ENCODE data around the gene CFAP299.
A peak's percentile ranks its signal among the peaks of the same experiment; 100 is the strongest.

The CFAP299 gene

GRCh38 chr4:80840396-80840795 is 504.9 kb downstream of the CFAP299 start:
- DNase-seq = peak; percentile 0

- DNase-seq = no peak
These were observed 506.2 kb downstream of the CFAP299 start for GRCh38 chr4:80841587-80842281.

- no peak for DNase-seq
These were observed 510.7 kb downstream of the CFAP299 start for GRCh38 chr4:80846210-80846609.

- DNase-seq = no peak
These were observed 516.5 kb downstream of the CFAP299 start for GRCh38 chr4:80852061-80852460.

DNA sequence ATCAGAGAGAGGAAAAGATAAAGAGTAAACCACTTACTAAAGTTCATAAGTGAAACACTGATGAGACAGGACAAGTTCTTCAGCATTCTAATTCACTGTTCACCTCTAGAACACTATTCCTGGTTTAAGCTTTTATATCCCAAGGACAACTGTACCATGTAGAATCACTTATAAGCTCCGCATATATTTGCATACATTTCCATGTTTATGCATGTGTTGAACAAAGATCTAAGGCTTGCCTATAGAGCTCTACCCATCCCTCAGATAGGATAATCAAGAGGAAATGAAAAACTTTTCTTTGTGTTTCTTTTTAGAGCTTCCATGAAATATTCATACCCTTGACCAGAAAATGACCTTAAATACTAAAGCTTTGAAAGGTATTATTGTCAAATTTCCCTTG is 538.0 kb downstream of the CFAP299 start:
- DNase-seq = no peak

- no peak for DNase-seq
These were observed 539.4 kb downstream of the CFAP299 start for GRCh38 chr4:80874979-80875378.

GRCh38 chr4:80875642-80876041 is 540.1 kb downstream of the CFAP299 start:
- no peak for DNase-seq

GRCh38 chr4:80876810-80877209 is 541.3 kb downstream of the CFAP299 start:
- peak; percentile 28 for DNase-seq

- DNase-seq = no peak
These were observed 542.7 kb downstream of the CFAP299 start for GRCh38 chr4:80878218-80878617.

- DNase-seq = no peak
These were observed 562.2 kb downstream of the CFAP299 start for GRCh38 chr4:80897537-80898303.

- DNase-seq = no peak
These were observed 565.4 kb downstream of the CFAP299 start for GRCh38 chr4:80900908-80901307.

DNA sequence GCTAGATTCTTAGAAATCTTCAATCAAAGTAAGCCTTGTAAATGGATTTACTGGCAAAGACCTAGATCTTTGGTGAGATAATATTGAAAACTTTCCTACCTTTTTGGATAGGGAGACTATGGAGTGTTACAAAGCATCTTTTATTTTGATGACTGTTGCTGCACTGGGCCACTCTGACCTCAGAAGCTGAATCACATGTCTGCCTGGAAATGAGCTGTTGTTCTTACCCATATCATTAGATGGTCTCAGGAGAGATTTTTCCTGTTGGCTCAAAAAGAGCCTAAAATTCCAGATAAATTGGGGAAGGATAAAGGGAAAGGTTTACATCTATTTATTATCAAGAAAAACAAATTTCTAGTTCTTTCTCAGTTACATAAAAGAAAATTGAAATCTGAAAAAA is 567.5 kb downstream of the CFAP299 start:
- no peak for DNase-seq

GRCh38 chr4:80909938-80910337 is 574.4 kb downstream of the CFAP299 start:
- DNase-seq = no peak

GRCh38 chr4:80911458-80911857 is 575.9 kb downstream of the CFAP299 start:
- no peak for DNase-seq

- DNase-seq = no peak
These were observed 576.8 kb downstream of the CFAP299 start for GRCh38 chr4:80912350-80912749.

- no peak for DNase-seq
These were observed 577.9 kb downstream of the CFAP299 start for GRCh38 chr4:80913381-80913780.

GRCh38 chr4:80916770-80917169 is 581.2 kb downstream of the CFAP299 start:
- no peak for DNase-seq

DNA sequence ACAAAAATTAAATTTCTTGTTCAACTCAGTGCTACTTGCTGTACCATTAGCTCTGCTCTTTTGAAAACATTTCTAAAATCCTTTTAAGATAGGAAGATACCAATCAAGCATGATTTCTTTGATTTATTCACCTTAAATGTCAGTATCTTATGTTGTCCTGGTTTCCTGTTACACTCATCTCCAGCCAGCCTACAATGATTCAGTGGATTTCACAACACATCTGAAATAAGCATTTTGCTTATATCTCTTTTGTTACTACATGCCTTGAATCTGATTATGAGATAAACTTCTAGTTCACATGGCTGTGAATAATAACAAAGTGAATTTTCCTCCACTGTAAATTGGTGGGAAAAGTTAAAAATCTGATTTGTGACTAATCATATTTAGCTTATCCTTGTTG is 582.5 kb downstream of the CFAP299 start:
- DNase-seq = no peak

- no peak for DNase-seq
These were observed 585.9 kb downstream of the CFAP299 start for GRCh38 chr4:80921441-80921840.

GRCh38 chr4:80922941-80923340 is 587.4 kb downstream of the CFAP299 start:
- no peak for DNase-seq

- DNase-seq = no peak
These were observed 589.8 kb downstream of the CFAP299 start for GRCh38 chr4:80925293-80925692.

GRCh38 chr4:80926446-80926845 is 590.9 kb downstream of the CFAP299 start:
- peak; percentile 22 for DNase-seq

GRCh38 chr4:80926891-80927290 is 591.4 kb downstream of the CFAP299 start:
- no peak for DNase-seq

GRCh38 chr4:80927420-80927819 is 591.9 kb downstream of the CFAP299 start:
- no peak for DNase-seq

Measured in fibroblast of skin of scalp (primary cell).